Measurements from ENCODE around the gene PTPRE.
A peak's percentile ranks its signal among the peaks of the same experiment; 100 is the strongest.

The PTPRE gene

DNA sequence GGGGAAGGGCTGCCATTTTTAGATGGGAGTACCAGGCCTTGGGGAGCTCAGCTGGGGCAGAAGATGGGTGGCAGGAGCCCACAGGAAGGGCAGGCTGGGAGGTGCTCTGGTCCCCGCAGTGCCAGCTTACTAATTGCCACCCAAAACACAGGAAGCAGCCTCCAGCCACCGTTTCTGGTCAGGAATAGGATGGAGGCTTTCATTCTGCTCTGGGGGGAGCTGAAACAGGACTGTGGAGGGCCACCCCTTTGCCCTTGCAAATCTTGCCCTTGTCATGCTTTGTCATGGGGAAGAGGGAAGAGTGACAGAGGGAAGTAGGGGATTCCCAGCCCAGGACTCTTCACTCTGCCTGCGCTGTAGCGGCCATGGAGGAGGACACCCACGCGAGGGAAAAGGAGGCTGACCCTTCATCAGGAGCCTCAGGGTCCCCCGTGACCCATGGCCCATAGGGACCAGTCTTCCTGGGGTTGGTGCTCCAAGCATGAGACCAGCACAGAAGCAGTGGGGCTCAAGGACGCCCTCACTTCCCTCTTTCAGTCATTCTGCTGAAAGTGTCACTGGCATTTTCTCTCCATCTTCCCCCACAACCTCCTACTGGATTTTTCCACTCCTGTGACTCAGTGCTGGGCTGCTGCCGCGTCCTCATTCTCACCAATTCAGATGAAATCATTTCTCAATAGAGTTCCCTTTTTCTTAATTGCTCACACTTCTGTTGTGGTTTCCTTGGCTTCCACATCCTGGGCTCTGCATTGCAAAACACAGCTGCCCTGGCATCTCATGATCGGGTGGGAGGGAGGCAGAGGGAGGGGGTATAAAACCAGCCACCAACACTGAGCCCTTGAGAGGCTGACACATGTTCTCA lies 157.4 kb downstream of the PTPRE start:
- no peak for DNase-seq

GRCh38 chr10:128064970-128065580 lies 158.2 kb downstream of the PTPRE start:
- DNase-seq = no peak

DNA sequence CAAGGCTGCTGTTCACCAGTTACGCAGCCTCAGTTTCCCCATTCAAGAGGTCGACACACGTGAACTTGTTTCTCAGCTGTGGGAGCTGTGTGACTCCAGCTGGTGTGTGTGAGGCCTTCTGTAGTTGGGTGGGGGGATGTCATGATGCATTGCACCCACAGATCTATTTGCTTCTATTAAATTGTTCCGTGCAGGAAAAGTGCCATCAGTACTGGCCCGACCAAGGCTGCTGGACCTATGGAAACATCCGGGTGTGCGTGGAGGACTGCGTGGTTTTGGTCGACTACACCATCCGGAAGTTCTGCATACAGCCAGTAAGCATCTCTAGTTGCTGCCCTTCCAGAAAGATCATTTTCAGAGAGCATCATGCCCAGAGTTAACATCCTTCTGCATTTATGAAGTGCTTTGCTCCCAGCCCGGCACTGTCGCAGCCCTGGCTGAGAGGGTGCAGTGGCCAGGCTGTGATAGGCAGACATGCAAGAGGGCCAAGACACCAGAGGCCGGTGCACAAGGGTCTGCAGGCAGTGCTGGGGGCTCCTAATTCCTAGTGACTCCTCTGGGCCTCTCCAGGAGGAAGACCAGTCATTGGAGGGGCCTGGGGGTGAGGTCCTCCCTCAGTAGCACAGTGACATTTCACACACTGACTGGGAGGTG lies 159.1 kb downstream of the PTPRE start:
- no peak for DNase-seq

GRCh38 chr10:128066870-128067382 lies 160.0 kb downstream of the PTPRE start:
- DNase-seq = no peak

- DNase-seq = no peak
These were observed 160.9 kb downstream of the PTPRE start for GRCh38 chr10:128067691-128068397.

- peak; percentile 33 for DNase-seq
These were observed 161.7 kb downstream of the PTPRE start for GRCh38 chr10:128068398-128069285.

DNA sequence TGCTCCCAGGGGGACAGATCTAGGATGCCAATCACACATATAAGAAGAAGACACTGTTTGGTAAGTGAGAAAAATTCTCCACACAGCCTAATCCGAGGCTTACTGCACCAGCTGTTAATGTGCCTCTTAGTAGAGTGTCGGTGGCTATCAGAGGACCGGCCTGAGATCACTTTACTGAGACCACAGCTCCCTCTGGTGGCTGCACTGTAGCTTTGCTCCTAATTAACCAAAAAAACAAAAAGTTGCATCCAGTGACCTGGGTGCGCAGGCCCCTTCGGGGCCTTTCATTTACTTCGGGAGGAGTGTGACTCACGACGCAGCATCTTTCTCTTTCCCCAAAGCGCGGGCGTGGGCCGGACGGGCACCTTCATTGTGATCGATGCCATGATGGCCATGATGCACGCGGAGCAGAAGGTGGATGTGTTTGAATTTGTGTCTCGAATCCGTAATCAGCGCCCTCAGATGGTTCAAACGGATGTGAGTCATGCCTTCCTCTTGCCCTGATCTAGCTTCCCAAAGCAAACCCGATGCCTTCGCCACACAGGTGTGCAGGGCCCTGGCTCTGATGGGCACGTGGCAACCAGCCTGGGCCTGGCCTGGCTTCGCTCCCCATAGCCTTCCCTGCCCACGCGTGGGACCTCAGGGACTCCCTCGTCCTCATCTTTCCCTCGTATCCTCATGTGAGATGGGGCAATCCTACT lies 162.6 kb downstream of the PTPRE start:
- DNase-seq = peak; percentile 69

DNA sequence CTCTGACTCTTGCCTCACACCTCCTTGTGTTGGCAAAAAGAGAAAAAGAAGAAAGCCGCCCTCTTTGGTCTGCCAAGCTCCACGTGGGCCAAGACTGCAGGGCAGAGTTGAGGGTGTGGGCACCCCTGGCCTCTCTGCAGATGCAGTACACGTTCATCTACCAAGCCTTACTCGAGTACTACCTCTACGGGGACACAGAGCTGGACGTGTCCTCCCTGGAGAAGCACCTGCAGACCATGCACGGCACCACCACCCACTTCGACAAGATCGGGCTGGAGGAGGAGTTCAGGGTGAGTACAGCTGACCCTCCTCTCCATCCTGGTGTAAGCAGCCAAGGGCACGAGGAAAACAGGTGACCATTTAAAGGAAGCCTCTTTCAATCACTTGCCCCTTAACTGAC lies 163.3 kb downstream of the PTPRE start:
- DNase-seq = no peak

DNA sequence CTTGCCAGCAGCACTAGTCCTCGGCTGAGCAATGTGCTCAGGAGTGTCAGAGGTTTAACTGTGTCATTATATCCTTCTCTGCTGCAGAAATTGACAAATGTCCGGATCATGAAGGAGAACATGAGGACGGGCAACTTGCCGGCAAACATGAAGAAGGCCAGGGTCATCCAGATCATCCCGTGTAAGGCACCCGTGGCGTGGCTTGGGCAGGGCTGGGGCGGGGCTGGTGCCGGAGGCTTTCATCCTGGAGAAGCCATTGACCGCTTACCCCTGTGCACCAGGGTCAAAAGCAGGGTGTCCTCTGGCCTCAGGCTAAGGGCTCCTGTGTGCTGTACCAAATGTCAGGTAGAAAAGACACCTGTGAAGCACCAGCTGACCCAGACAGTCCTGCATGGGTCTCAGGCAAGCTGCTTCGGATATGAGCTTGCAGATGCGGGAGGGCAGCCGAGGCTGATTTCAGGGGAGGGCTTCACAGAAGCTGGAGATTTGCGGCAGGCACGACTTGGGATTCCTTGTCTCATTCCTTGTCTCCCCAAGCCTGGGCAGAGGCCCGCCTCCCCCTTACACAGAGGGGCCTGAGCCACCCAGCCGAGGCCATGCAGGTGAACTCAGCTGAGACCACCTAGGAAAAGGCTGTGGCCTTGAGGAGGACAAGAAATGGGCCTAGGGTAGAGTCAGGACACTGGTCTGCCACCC lies 164.0 kb downstream of the PTPRE start:
- DNase-seq = no peak

GRCh38 chr10:128071417-128071782 lies 164.5 kb downstream of the PTPRE start:
- no peak for DNase-seq

DNA sequence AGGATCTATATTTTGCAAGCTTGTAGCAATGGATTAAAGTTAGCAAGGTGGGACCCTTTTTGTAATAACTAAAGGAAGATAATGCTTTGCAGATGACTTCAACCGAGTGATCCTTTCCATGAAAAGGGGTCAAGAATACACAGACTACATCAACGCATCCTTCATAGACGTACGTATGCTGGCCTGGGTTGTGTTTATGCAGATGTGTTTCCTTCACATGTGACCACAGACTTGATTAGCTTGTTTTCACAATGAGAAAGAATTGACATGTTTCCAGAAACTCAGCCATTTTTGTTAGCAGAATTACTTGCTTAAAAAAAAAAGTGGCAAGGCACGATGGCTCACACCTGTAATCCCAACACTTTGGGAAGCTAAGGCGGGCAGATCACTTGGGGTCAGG lies 165.1 kb downstream of the PTPRE start:
- no peak for DNase-seq

DNA sequence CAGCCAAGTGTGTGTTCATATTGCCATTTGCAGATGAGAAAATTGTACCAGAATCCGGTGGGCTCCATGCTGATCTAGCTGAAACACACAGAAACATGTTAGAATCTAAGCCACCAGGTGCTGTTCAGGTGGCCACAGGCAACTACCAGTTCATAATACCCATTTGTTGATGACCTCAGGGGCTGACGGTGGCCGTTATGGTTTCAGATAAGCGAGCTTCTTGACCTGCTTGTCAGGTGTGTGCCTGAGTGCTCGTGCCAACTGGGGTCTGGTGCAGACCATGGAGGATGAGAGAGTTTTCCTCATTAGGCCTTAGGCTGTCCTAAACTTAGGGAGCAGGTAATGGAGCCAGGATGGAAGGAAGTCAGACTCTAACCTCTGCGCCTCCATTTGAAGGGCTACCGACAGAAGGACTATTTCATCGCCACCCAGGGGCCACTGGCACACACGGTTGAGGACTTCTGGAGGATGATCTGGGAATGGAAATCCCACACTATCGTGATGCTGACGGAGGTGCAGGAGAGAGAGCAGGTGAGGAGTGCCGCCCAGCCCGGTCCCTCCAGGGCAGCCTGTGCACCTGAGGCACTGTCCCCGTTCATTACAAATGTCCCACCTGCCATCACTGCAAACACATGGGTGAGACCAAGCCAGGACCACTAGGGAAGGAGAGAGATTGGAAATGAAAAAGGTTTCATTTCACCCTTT lies 166.2 kb downstream of the PTPRE start:
- DNase-seq = no peak

- DNase-seq = no peak
These were observed 167.0 kb downstream of the PTPRE start for GRCh38 chr10:128073890-128074289.

DNA sequence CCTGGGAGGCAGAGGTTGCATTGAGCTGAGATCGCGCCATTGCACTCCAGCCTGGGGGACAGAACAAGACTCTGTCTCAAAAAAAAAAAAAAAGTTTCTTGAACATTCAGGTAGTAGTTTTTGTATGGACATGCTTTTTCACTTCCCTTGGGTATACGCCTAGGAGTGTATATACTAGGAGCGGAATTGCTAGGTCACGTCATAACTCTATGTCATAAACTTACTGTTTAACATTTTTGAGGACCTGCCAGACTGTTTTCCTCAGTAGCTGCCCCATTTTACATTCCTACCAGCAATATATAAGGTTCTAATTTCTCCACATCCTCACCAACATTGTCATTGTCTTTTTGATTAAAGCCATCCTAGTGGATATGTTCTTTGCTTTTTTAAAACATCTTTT lies 167.7 kb downstream of the PTPRE start:
- no peak for DNase-seq

DNA sequence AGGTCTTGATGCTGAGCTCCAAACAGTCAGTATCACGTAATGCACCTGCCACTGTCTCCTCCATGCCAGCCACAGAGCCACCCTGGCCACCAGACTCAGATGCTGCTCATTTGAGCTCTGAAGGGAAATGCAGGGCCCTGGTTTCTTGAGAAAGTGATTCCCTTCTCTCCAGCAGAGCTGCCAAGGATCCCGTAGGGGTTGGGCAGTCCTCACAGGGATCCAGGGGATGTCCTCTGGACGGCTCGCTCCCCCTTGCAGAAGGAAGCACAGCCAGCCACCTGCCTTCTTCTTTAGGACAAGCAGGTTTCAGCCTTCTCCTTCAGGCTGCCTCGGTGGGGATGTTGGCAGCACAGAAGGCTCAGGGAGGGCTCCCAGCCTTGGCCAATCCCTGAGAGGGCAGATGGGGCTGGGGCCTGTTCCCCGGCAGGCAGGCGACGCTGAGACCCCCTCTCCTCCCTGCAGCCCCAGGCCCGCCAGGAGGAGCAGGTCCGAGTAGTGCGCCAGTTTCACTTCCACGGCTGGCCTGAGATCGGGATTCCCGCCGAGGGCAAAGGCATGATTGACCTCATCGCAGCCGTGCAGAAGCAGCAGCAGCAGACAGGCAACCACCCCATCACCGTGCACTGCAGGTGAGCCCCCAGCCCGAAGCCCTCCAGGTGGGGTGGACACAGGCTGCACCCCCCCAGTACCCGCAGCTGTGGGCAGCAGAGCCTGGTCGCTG lies 170.4 kb downstream of the PTPRE start:
- DNase-seq = peak; percentile 6

- DNase-seq = peak; percentile 17
These were observed 171.4 kb downstream of the PTPRE start for GRCh38 chr10:128078136-128078969.

GRCh38 chr10:128080231-128080630 lies 173.3 kb downstream of the PTPRE start:
- DNase-seq = peak; percentile 36

- no peak for DNase-seq
These were observed 173.7 kb downstream of the PTPRE start for GRCh38 chr10:128080641-128081040.
